Heart left ventricle (tissue), 16 donors: Measurements from ENCODE around the gene SLC38A2. TPM values are rescaled to one million over a fixed set of nuclear protein-coding genes. Genes with fewer than 3 reads are reported as not detected.
A peak's percentile ranks its signal among the peaks of the same experiment; 100 is the strongest.

Experiments
- ATAC-seq, 4 donors: fragments of 200-7000 bp; cut with Tn5 transposase; one replicate each; pipeline ENCODE4 v1.9.1; 2020 to 2022; ENCODE audit warnings: moderate library complexity in 4 of 4, mild to moderate bottlenecking in 3 of 4, moderate number of reproducible peaks in 1 of 4
- DNase-seq, 5 donors: peaks; one replicate each; pipeline ENCODE4 v3.0.0-alpha.2; 2020
- H3K27ac ChIP-seq, 12 donors: fragments of 200-600 bp; sonication (generic) in 4 of 12; one replicate each; pipeline versions ENCODE4 v1.5.0 to v1.8.0; 2016 to 2022; ENCODE audit warnings: mild to moderate bottlenecking in 2 of 12
- H3K27me3 ChIP-seq, 9 donors: fragments of 200-600 bp; sonication (generic) in 2 of 9; one replicate each; pipeline versions ENCODE4 v1.5.1 to v1.8.0; 2016 to 2022; ENCODE audit warnings: mild to moderate bottlenecking in 3 of 9
- H3K36me3 ChIP-seq, 9 donors: fragments of 200-600 bp; sonication (generic) in 2 of 9; one replicate each; pipeline versions ENCODE4 v1.5.0 to v1.8.0; 2018 to 2022; ENCODE audit warnings: mild to moderate bottlenecking in 2 of 9
- H3K4me1 ChIP-seq, 12 donors: fragments of 200-600 bp; sonication (generic) in 4 of 12; one replicate each; pipeline versions ENCODE4 v1.5.0 to v1.8.0; 2016 to 2022; ENCODE audit warnings: mild to moderate bottlenecking in 3 of 12
- H3K4me3 ChIP-seq, 12 donors: fragments of 200-600 bp; sonication (generic) in 4 of 12; one replicate each; pipeline versions ENCODE4 v1.5.0 to v1.8.0; 2017 to 2022; ENCODE audit warnings: mild to moderate bottlenecking in 9 of 12, moderate library complexity in 4 of 12
- H3K9me3 ChIP-seq, 12 donors: fragments of 200-600 bp; sonication (generic) in 4 of 12; one replicate each; pipeline versions ENCODE4 v1.5.0 to v1.8.0; 2016 to 2022; ENCODE audit warnings: mild to moderate bottlenecking in 1 of 12
- CTCF ChIP-seq, 12 donors: fragments of 200-600 bp; sonication (generic) in 4 of 12; IDR thresholded peaks; one replicate each; pipeline versions ENCODE4 v1.5.0 to v1.8.0; 2018 to 2022; ENCODE audit warnings: antibody characterized with exemption in 12 of 12, mild to moderate bottlenecking in 5 of 12
- POLR2A ChIP-seq, 2 donors: fragments of 450-650 bp; IDR thresholded peaks; one replicate each; pipeline ENCODE4 v1.6.1; 2017; ENCODE audit warnings: antibody characterized with exemption in 2 of 2, mild to moderate bottlenecking in 2 of 2, moderate library complexity in 2 of 2
- WGBS, 4 donors: extraction: QIAGEN DNeasy Blood & Tissue Kit in 2 of 4; methylation state at CpG; one replicate each; pipeline versions ENCODE4 v1.1.5 to v1.1.7; 2013 to 2018; 5-methylcytosine and 5-hydroxymethylcytosine counted together
- intact Hi-C, 10 donors: fragments of 100-400 bp; cut with DNase I; formaldehyde crosslinking; loops; one replicate each; pipeline versions ENCODE4 v1.11.1 to v1.14.2; 2022
- polyA plus RNA-seq, 2 donors: library from polyadenylated mRNA; stranded (reverse); fragments of 200-250 nt; gene quantifications; one replicate each; pipeline ENCODE4 v1.2.3, GENCODE V29; 2013
- total RNA-seq, 9 donors: library from RNA; depleted of rRNA in 2 of 9; stranded (reverse); fragments of >200 nt in 2 of 9; fragmentation: NEBNext Ultra II Directional in 3 of 9; extraction: Animal tissue kit (Norgen Biotek cat#: 25700) in 3 of 9; gene quantifications; one replicate each; pipeline versions ENCODE4 v1.1.0 to v1.2.4, GENCODE V29; 2016 to 2023
- donor health status: ischemic (EF 13 %, LVEDD 7.1; RV severe dilation, severe dysfunction).
- donor health status: healthy with polysubstance abuse.
- donor health status: DM: no; HTN: yes; CAD: no.
- donor health status: DM: no; HTN: no; CAD: no.
- donor health status: ischemic (EF 25% LVEDD 6.9; RV normal size, moderate dysfunction).
- donor health status: ischemic (EF 25% LVEDD 5.7; RV mildly dilated, moderate dysfunction).
- donor health status: healthy.
- donor health status: DM: yes; HTN: yes; CAD: no.
- donor health status: ischemic (EF 35%, LVEDD 5.7; RV mildly dilated, moderate dysfunction).
- donor health status: nonischemic (EF 11% LVEDD 7.7; RV severe dilation, severe dysfunction).
- donor health status: DM: yes; HTN: yes; CAD: no.
- donor health status: PGD.
- donor health status: ischemic (EF 29% LVEDD 5.4; RV normal size, mild dysfunction).
- donor health status: nonischemic (EF 23%, LVEDD 6.1; RV moderate dilation, normal function).

Gene SLC38A2
- total and polyA plus RNA-seq, 11 donors: 39.7 to 373 (median 161) TPM

GRCh38 chr12:46414591-46415268 lies 42.2 kb upstream of the SLC38A2 start:
- H3K27me3 ChIP-seq: no peaks in the 10 kb centered on the region

GRCh38 chr12:46413368-46413767 lies 40.8 kb upstream of the SLC38A2 start:
- 47 to 70% (median 55%) methylated on average over 2 of the region's 2 CpGs for WGBS, 4 donors
- no peaks in the 10 kb centered on the region for H3K27me3 ChIP-seq

More at GRCh38 chr12:46414591-46415268, 42.2 kb upstream of the SLC38A2 start:
- H3K4me1 ChIP-seq: peaks cover 0 to 33% (median 16%) of the 10 kb centered on the region in 12 donors
- no peaks in the 10 kb centered on the region for H3K36me3 ChIP-seq
- peak overlapping the region in 1 of 12 donors; percentile 6 for H3K27ac ChIP-seq
- WGBS, 4 donors: 78 to 89% (median 84%) methylated on average over 1 of the region's 1 CpG
- no peak for DNase-seq
- no peak for ATAC-seq
- intact Hi-C loops: no loop called here
- no peak for TF ChIP-seq POLR2A (IDR thresholded peaks at IDR 0.05)
- H3K9me3 ChIP-seq: no peaks in the 10 kb centered on the region
- no peak overlapping the region for H3K4me3 ChIP-seq

GRCh38 chr12:46412857-46413256 lies 40.3 kb upstream of the SLC38A2 start:
- intact Hi-C loops: no loop called here
- no peak overlapping the region for H3K4me3 ChIP-seq
- H3K9me3 ChIP-seq: no peaks in the 10 kb centered on the region
- no peak overlapping the region for H3K27ac ChIP-seq
- no peaks in the 10 kb centered on the region for H3K27me3 ChIP-seq
- no peaks in the 10 kb centered on the region for H3K36me3 ChIP-seq
- no peak for DNase-seq
- peaks cover 0 to 51% (median 29%) of the 10 kb centered on the region in 12 donors for H3K4me1 ChIP-seq
- no peak for TF ChIP-seq CTCF (IDR thresholded peaks at IDR 0.05)
- TF ChIP-seq POLR2A (IDR thresholded peaks at IDR 0.05): no peak
- WGBS, 4 donors: 60 to 73% (median 67%) methylated on average over 4 of the region's 4 CpGs
- no peak for ATAC-seq

More at GRCh38 chr12:46413368-46413767, 40.8 kb upstream of the SLC38A2 start:
- no peak overlapping the region for H3K4me3 ChIP-seq
- DNase-seq (no peak), ATAC-seq (no peak)
- H3K27ac ChIP-seq: no peak overlapping the region
- H3K36me3 ChIP-seq: no peaks in the 10 kb centered on the region
- intact Hi-C loops: no loop called here
- TF ChIP-seq POLR2A (IDR thresholded peaks at IDR 0.05) (no peak), CTCF (IDR thresholded peaks at IDR 0.05) (no peak)
- no peaks in the 10 kb centered on the region for H3K9me3 ChIP-seq
- H3K4me1 ChIP-seq: peaks cover 0 to 47% (median 28%) of the 10 kb centered on the region in 12 donors

GRCh38 chr12:46410495-46410894 lies 37.9 kb upstream of the SLC38A2 start:
- 9 to 16% (median 13%) methylated on average over 3 of the region's 3 CpGs for WGBS, 4 donors
- Histone ChIP-seq H3K36me3 (no peaks in the 10 kb centered on the region), H3K27ac (peak overlapping the region in 11 of 12 donors; percentile 37 to 79 (median 57)), H3K4me1 (peaks cover 0 to 59% (median 38%) of the 10 kb centered on the region in 12 donors), H3K4me3 (peak overlapping the region in 1 of 12 donors; percentile 30), H3K27me3 (no peaks in the 10 kb centered on the region), H3K9me3 (no peaks in the 10 kb centered on the region)
- ATAC-seq: peak; percentile 64 to 87 (median 78)
- intact Hi-C loops: no loop called here
- peak in 2 of 5 donors; percentile 35 to 40 for DNase-seq
- TF ChIP-seq CTCF (IDR thresholded peaks at IDR 0.05) (peak in 1 of 12 donors; percentile 6), POLR2A (IDR thresholded peaks at IDR 0.05) (no peak)
